ENCODE data around the gene SCOC.

GRCh38 chr4:140344101-140344500 lies 29.3 kb upstream of the SCOC start:
- TF ChIP-seq CTCF (IDR thresholded peaks at IDR 0.05; ENCODE audit: insufficient read depth, low read depth, low read length) = no peak
- no peak for TF ChIP-seq EZH2 (IDR thresholded peaks at IDR 0.05; ENCODE audit: insufficient read depth, low read length)
